GM06990 (cell line): ENCODE results near the gene GRM7.
"Not testable (repeated sequence)": the region's sequence is repeated elsewhere in the genome, so short reads cannot be mapped to it uniquely, and the experiment has no call there.

Source experiments
- DNase-seq: peaks from one replicate; pipeline ENCODE4 v3.0.0-alpha.2; 2011; ENCODE audit not compliant: insufficient read length; ENCODE audit errors: extremely low read depth
- H3K27me3 ChIP-seq: replicated peaks from 2 replicates; pipeline ENCODE4 v1.6.0; 2011; ENCODE audit warnings: low read length; ENCODE audit not compliant: control insufficient read depth, insufficient read depth
- H3K36me3 ChIP-seq: 2 replicates; pipeline ENCODE4 v1.5.1; 2011; ENCODE audit warnings: low read length; ENCODE audit not compliant: control insufficient read depth, insufficient read depth
- H3K4me3 ChIP-seq: replicated peaks from 2 replicates; pipeline ENCODE4 v1.5.1; 2011; ENCODE audit warnings: low read depth, mild to moderate bottlenecking, control low read depth, low read length
- CTCF ChIP-seq: IDR thresholded peaks from 2 replicates; pipeline ENCODE4 v1.5.1; 2011; ENCODE audit warnings: low read length, control low read depth, mild to moderate bottlenecking, inconsistent platforms; ENCODE audit not compliant: insufficient read depth, poor library complexity, severe bottlenecking

Gene GRM7

GRCh38 chr3:6928064-6928463 lies 67.1 kb downstream of the GRM7 start:
- no peak for TF ChIP-seq CTCF
- H3K4me3 ChIP-seq = no peak overlapping the region
- DNase-seq = no peak
- no peaks in the 10 kb centered on the region for H3K27me3 ChIP-seq
- H3K36me3 ChIP-seq = no peaks in the 10 kb centered on the region

- TF ChIP-seq CTCF = no peak
- no peak overlapping the region for H3K4me3 ChIP-seq
- H3K27me3 ChIP-seq = no peaks in the 10 kb centered on the region
- no peaks in the 10 kb centered on the region for H3K36me3 ChIP-seq
- DNase-seq = no peak
Observed at GRCh38 chr3:6929918-6930317, 69.0 kb downstream of the GRM7 start.

GRCh38 chr3:6935418-6935817 lies 74.5 kb downstream of the GRM7 start:
- TF ChIP-seq CTCF = peak; percentile 27
- H3K4me3 ChIP-seq, H3K36me3 ChIP-seq, DNase-seq, H3K27me3 ChIP-seq: not testable (repeated sequence)

GRCh38 chr3:6935970-6936369 lies 75.1 kb downstream of the GRM7 start:
- no peak for TF ChIP-seq CTCF
- no peaks in the 10 kb centered on the region for H3K27me3 ChIP-seq
- H3K36me3 ChIP-seq = no peaks in the 10 kb centered on the region
- DNase-seq = no peak
- H3K4me3 ChIP-seq = no peak overlapping the region

- H3K36me3 ChIP-seq = no peaks in the 10 kb centered on the region
- H3K27me3 ChIP-seq = no peaks in the 10 kb centered on the region
- H3K4me3 ChIP-seq = no peak overlapping the region
- no peak for TF ChIP-seq CTCF
- no peak for DNase-seq
Observed at GRCh38 chr3:6962801-6963200, 101.9 kb downstream of the GRM7 start.

GRCh38 chr3:6965881-6966280 lies 105.0 kb downstream of the GRM7 start:
- no peak for DNase-seq
- Histone ChIP-seq H3K36me3 (no peaks in the 10 kb centered on the region), H3K4me3 (no peak overlapping the region), H3K27me3 (no peaks in the 10 kb centered on the region)
- no peak for TF ChIP-seq CTCF
